ENCODE measurements around the gene ADGRF3.
"Not testable (repeated sequence)": the region's sequence is repeated elsewhere in the genome, so short reads cannot be mapped to it uniquely, and the experiment has no call there.

The ADGRF3 gene

DNA sequence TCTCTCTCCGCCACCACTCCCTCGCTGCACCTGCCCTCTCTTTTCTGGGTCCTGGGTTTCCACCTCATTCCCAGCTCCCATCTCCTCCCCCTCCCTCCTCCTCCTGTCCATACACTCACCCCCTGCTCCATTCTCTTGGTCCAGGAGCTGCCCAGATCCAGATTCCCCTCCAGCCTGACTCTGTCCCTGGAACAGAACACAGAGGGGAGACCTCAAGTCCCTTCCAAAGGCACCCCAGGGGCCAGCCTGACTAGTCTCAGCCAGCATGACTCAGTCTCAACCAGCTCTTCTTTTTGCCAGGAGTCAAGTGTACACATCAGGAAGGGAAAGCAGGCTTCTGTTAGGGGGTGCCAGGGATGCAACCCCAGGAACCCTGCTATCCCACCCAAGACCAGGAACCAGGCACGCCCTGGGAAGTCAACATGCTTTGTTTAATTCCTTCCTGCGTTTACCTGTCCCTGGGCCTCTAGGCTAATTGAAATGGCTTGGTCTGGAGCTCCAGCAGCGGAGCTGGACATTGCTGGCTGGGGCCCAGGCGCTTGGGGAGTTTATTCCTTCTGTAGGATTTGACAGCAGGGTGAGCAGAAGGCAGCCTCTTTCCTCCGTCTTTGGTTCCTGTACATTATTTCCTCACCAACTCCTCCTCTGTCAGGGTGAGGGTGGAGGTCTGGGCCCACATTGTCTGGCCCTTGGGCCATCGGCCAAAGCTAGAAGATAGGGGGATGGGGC lies 29.0 kb downstream of the ADGRF3 start:
- DNase-seq (ENCODE audit: low read depth): no peak

GRCh38 chr2:26316845-26317244 lies 29.7 kb downstream of the ADGRF3 start:
- no peak for DNase-seq (ENCODE audit: low read depth)

GRCh38 chr2:26316041-26316440 lies 30.5 kb downstream of the ADGRF3 start:
- no peak for DNase-seq (ENCODE audit: low read depth)

GRCh38 chr2:26314243-26314642 lies 32.3 kb downstream of the ADGRF3 start:
- DNase-seq (ENCODE audit: low read depth): no peak

DNA sequence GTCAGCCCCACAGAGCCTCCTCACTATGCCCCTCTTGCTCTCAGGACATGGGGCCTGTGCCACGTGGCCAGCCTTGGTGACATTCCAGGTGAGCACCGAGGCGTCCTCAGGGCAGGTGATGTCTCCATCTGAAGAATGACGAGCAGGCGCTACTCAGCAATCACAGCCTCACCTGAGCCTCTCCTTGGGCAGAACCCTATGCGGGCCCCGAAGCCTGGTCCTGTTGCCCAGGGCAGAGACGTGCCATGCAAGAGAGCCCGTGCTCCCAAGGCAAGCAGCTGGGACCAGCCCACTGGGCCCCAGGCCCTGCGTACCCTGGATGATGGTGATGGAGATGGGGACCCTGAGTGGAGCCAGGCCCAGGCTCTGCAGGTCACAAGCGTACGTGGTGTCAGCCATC lies 33.1 kb downstream of the ADGRF3 start:
- DNase-seq (ENCODE audit: low read depth): no peak

DNA sequence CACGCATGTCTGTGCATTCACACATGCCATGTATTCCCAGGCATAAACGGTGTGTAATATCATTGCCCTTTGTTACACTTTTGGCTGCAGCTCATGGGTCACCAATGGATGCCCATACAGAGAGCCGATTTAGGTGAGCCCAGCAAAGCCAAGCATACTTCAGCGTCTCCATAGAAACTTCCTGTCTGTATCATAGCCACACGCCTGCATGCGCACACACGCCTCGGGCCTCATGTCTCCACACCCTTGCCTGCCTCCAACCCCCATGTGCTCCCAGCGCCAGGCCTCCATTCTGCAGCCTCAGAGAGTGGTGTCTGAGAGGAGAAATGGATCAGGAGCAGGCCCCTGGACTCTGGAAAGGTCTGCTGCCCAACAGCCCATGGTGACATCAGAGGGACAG lies 34.1 kb downstream of the ADGRF3 start:
- no peak for DNase-seq (ENCODE audit: low read depth)

- no peak for DNase-seq (ENCODE audit: low read depth)
Measured at GRCh38 chr2:26309921-26310320, 36.7 kb downstream of the ADGRF3 start.

DNA sequence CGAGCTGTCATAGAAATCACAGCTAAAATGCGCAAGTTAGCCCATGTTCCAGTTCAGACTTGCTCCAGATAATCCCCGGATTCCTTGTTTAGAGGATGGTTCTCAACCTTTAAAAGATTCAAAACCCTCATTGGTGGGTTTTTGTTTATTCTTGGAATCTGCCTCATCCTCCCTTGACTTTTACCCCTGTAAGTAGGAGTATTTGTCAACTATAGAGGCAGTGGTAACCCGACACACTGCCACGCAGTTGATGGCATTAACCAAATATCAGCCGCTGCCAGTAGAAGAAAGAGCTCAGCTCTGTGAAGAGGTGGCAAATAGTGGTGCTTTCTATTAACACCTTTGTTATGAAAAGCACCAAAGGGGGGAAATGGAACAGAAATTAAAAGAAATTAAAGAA lies 41.0 kb downstream of the ADGRF3 start:
- no peak for DNase-seq (ENCODE audit: low read depth)

GRCh38 chr2:26305094-26305493 lies 41.5 kb downstream of the ADGRF3 start:
- not testable (repeated sequence) for DNase-seq (ENCODE audit: low read depth)

DNA sequence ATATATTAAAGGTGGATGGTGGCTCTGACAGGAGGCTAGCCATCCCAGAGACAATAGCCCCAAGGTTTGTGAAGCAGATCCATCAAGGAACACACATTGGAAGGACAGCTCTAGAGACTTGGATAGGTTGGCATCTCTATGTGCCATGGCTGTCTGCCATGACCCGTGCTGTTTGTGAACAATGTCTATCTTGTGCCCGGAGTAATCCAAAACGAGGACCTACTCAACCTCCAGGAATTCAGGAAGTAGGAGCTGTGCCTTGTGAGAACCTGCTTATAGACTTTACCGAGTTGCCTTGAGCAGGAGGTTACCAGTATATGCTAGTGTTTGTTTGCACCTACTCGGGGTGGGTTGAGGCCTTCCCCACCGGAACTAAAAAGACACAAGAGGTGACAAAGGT lies 43.7 kb downstream of the ADGRF3 start:
- DNase-seq (ENCODE audit: low read depth): no peak

DNA sequence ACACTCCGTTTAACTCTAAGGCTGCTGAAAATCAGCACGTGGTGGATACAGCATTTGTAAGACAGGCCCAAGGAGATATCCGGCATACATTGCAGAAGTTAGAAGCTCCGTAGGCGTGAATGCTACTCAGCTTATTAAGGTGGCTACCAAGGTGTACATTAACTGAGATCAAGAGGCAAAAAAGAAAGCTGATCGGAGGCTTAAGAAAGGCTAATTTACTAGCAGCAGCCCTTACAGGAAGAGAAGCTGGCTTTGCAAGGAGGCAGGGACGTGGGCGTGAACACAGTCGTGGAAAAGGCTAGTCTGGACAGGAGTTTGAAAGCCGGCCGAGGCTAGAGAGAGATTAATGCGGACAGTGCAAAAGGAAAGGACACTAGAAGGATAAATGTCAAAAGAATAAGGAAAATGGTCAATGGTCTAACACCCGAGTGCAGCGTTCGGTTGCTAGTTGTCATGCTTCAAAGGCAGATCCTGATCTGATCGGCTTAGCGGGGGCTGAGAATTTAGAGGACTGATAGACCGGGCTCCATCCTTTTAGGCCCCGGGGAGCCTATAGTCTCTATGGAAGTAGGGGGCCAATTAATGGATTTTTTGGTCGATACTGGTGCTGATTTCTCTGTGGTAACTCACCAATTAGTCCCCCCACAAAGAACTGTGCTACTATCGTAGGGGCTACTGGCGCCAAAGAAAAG lies 46.2 kb downstream of the ADGRF3 start:
- DNase-seq (ENCODE audit: low read depth): no peak

DNA sequence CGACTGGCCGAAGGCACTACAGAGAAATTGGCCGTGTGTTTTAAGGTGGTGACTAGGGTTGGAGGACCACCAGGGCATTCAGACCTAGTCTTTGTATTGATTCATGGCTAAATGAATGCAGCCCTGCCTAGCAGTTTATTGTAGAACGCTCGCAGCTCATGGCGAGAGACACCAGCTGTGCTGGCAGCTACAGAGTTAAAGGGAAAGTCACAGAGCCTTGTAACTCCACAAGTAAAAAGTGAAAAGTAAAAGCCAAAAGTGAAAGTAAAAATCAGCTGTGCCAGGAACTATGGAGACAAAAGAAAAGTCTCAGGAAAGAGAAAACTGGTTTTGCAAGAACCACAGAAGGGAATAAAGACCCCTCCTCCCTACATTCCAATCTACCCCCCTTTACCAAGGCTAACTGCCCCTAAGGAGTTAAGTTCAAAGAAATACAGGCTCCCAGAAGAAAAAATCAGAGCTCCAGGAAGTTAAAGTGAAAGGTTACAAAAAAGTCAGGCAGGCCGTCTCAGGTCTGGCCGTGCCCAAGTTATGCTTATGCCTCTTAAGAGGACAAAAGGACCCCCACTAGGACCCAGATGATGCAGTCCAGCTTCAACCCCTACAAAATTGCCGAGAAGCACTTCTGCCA lies 47.0 kb downstream of the ADGRF3 start:
- DNase-seq (ENCODE audit: low read depth): no peak

GRCh38 chr2:26298638-26299393 lies 47.8 kb downstream of the ADGRF3 start:
- peak; percentile 17 for DNase-seq (ENCODE audit: low read depth)

- no peak for DNase-seq (ENCODE audit: low read depth)
Measured at GRCh38 chr2:26298286-26298637, 48.3 kb downstream of the ADGRF3 start.

DNA sequence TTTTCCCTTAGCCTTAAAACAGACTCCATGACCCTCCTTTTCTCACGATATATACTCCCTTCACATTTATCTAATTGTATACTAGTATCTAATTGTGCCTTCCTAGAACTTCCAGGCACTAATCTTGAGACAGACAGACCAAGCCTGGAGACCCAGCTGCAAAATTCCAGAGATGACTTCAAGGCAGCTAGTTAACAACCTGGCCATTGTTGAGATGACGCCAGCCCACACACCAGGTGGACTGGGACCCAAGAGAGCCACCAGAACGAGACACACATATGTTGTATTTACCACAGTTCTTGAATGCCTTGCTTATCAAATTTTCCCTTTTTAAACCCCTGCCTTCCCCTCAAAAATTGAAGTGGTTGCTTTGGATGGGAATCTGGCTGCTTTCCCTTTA lies 49.5 kb downstream of the ADGRF3 start:
- DNase-seq (ENCODE audit: low read depth): no peak

- no peak for DNase-seq (ENCODE audit: low read depth)
Measured at GRCh38 chr2:26295511-26295910, 51.1 kb downstream of the ADGRF3 start.

- no peak for DNase-seq (ENCODE audit: low read depth)
Measured at GRCh38 chr2:26292646-26293045, 53.9 kb downstream of the ADGRF3 start.

DNA sequence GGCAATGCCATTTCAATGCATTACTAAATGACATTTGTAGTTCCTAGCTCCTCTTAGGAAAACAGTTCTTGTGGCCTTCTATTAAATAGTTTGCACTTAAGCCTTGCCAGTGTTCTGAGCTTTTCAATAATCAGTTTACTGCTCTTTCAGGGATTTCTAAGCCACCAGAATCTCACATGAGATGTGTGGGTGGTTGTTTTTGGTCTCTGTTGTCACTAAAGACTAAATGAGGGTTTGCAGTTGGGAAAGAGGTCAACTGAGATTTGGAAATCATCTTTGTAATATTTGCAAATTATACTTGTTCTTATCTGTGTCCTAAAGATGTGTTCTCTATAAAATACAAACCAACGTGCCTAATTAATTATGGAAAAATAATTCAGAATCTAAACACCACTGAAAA lies 56.6 kb downstream of the ADGRF3 start:
- DNase-seq (ENCODE audit: low read depth): no peak

DNA sequence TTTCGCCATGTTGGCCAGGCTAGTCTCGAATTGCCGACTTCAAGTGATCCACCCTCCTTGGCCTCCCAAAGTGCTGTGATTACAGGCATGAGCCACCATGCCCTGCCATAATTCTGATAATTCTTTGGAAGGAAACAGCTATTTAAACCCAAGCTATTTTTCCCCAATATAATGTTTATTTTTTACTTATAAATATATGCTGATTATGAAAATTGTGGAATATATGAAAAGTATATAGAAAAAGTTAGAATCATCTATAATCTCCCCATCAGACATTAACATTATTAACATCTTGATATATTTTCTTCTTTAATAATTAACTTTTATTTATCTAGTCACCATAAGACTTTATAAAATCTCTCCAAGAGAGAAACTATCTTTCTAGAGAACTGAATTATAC lies 60.7 kb downstream of the ADGRF3 start:
- no peak for DNase-seq (ENCODE audit: low read depth)

GRCh38 chr2:26284132-26284531 lies 62.5 kb downstream of the ADGRF3 start:
- DNase-seq (ENCODE audit: low read depth): no peak

DNA sequence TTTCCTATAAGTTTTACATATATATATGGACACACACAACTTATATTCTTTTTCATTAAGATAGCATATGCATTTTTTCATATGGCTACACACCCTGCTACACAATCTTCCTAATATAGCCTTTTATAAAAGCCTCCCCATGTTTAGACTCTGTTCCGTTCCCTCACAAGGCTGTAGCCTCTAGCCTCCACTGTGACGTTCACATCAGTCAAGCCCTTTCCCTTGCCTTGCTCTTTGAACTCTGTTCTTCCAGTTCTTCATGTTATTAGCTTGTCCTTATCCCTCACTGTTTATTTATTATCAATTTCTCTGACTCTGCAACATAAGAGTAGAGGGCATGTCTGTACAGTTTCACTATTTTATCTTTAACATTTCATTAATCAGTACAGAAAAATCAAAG lies 63.0 kb downstream of the ADGRF3 start:
- no peak for DNase-seq (ENCODE audit: low read depth)

DNA sequence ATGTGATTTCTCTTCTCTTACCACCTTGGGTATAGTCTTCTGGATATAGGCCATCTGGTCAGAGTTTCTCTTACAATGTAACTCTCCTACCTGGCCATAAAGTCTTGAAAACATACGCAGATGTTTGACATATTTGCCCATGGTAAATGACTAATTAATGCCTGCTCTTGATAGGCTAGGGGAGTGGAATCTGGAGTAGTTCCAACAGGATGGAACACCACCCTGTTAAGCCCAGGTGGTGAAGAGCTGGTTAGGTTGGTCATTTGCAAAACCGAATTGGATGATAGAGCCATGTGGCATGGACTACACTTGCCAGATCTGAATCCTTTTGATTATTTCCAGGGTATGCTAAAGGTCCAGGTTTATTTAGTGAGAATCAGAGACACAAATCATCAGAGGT lies 65.4 kb downstream of the ADGRF3 start:
- no peak for DNase-seq (ENCODE audit: low read depth)

- no peak for DNase-seq (ENCODE audit: low read depth)
Measured at GRCh38 chr2:26279886-26280285, 66.7 kb downstream of the ADGRF3 start.
